ENCODE data around the gene HFM1. TPM values are rescaled to one million over a fixed set of nuclear protein-coding genes. Genes with fewer than 3 reads are reported as not detected.
"Not testable (repeated sequence)": the region's sequence is repeated elsewhere in the genome, so short reads cannot be mapped to it uniquely, and the experiment has no call there.

HFM1 gene
- total RNA-seq, 2 donors from 2014 or later: 0.18 to 4.8 TPM

GRCh38 chr1:91386109-91386508, 18.5 kb downstream of the HFM1 start:
- no peaks in the 10 kb centered on the region for H3K9me3 ChIP-seq
- H3K4me1 ChIP-seq (replicated peaks): no peaks in the 10 kb centered on the region
- DNase-seq (ENCODE audit: low spot score): no peak
- no peak overlapping the region for H3K27ac ChIP-seq
- H3K4me3 ChIP-seq: no peak overlapping the region
- H3K27me3 ChIP-seq (replicated peaks; ENCODE audit: insufficient read depth): no peaks in the 10 kb centered on the region
- H3K36me3 ChIP-seq: no peaks in the 10 kb centered on the region
- TF ChIP-seq POLR2A (IDR thresholded peaks at IDR 0.05) (no peak), POLR2AphosphoS5 (IDR thresholded peaks at IDR 0.05) (no peak), CTCF (IDR thresholded peaks at IDR 0.05) (no peak)
- intact Hi-C loops (cut with DNase I): no loop called here
- 67% methylated on average over 2 of the region's 2 CpGs for WGBS

DNA sequence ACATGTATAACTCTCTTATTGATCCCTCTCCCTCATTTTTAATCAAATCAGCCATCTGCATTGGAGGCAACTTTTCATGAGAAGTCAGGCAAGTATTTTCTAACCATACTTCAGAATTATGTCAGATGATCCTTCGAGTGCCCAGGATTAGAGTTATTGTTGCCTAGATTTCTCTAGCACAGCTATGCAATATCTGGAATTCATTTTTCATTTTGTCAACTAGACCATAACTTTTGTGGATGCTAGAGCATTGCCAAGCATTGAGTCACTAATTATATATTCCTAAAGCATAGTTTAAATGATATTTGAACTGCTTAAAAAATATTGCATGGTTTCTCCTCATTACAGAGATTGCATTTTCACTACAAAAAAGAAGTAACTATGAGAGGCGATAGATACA, 21.2 kb downstream of the HFM1 start:
- intact Hi-C loops (cut with DNase I): no loop called here

DNA sequence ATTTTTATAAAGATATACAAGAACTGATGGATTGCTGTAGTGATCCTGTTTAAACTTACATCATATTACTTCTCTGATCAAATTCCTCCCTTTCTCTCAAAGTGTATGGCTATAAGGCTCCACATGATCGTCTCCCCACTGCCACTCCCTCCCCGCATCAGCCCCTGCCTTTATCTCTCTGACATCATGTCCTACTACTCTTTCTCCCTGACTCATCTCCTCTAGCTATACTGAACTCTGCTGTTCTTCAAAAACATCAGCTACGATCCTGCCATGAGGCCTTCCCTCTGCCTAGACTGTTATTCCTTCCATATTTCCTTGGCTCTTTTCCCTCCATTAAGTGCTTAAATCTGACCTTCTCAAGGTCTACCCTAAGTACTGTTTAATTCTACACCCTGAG, 22.8 kb downstream of the HFM1 start:
- no peak overlapping the region for H3K27ac ChIP-seq
- TF ChIP-seq POLR2A (IDR thresholded peaks at IDR 0.05): no peak
- TF ChIP-seq CTCF (IDR thresholded peaks at IDR 0.05): no peak
- TF ChIP-seq POLR2AphosphoS5 (IDR thresholded peaks at IDR 0.05): no peak
- no peak overlapping the region for H3K4me3 ChIP-seq
- H3K9me3 ChIP-seq: no peaks in the 10 kb centered on the region
- 80% methylated on average over 3 of the region's 3 CpGs for WGBS
- H3K4me1 ChIP-seq (replicated peaks): no peaks in the 10 kb centered on the region
- no peaks in the 10 kb centered on the region for H3K27me3 ChIP-seq (replicated peaks; ENCODE audit: insufficient read depth)
- intact Hi-C loops (cut with DNase I): no loop called here
- no peak for DNase-seq (ENCODE audit: low spot score)
- no peaks in the 10 kb centered on the region for H3K36me3 ChIP-seq

More for the DNA sequence above, 21.2 kb downstream of the HFM1 start:
- DNase-seq (ENCODE audit: low spot score): no peak
- Histone ChIP-seq H3K9me3 (no peaks in the 10 kb centered on the region), H3K4me1 (replicated peaks) (no peaks in the 10 kb centered on the region), H3K27ac (no peak overlapping the region), H3K36me3 (no peaks in the 10 kb centered on the region), H3K4me3 (no peak overlapping the region), H3K27me3 (replicated peaks; ENCODE audit: insufficient read depth) (no peaks in the 10 kb centered on the region)
- WGBS: 89% methylated on average over 2 of the region's 2 CpGs
- TF ChIP-seq POLR2A (IDR thresholded peaks at IDR 0.05) (no peak), CTCF (IDR thresholded peaks at IDR 0.05) (no peak), POLR2AphosphoS5 (IDR thresholded peaks at IDR 0.05) (no peak)

DNA sequence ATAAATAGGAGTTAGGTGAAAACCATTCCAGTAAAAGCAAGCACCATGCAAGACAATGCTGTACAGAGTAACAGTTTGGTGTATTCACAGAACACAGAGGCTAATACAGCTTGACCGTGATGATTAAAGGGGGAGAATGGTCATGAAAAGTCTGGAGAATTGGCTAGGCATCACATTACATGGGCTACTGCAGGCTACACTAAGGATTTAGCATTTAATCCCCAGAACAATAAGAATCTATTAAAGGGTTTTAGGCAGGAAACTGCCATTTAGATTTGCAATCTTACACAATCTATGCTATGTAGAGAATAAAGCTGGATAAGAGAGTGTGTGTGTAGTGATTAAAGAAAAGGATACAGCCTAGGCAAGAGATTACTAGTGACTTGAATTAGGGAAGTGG, 30.6 kb downstream of the HFM1 start:
- H3K4me3 ChIP-seq: no peak overlapping the region
- intact Hi-C loops (cut with DNase I): no loop called here
- H3K27ac ChIP-seq: no peak overlapping the region
- WGBS: 89% methylated on average over 1 of the region's 1 CpG
- no peak for TF ChIP-seq POLR2A (IDR thresholded peaks at IDR 0.05)
- TF ChIP-seq POLR2AphosphoS5 (IDR thresholded peaks at IDR 0.05): no peak
- TF ChIP-seq CTCF (IDR thresholded peaks at IDR 0.05): no peak
- H3K4me1 ChIP-seq (replicated peaks): no peaks in the 10 kb centered on the region
- DNase-seq (ENCODE audit: low spot score): no peak
- no peaks in the 10 kb centered on the region for H3K36me3 ChIP-seq
- H3K27me3 ChIP-seq (replicated peaks; ENCODE audit: insufficient read depth): no peaks in the 10 kb centered on the region
- H3K9me3 ChIP-seq: no peaks in the 10 kb centered on the region

- H3K9me3 ChIP-seq; H3K4me1 ChIP-seq (replicated peaks); DNase-seq (ENCODE audit: low spot score); H3K36me3 ChIP-seq; intact Hi-C loops (cut with DNase I); H3K27ac ChIP-seq; H3K4me3 ChIP-seq; H3K27me3 ChIP-seq (replicated peaks; ENCODE audit: insufficient read depth): not testable (repeated sequence)
- 100% methylated on average over 3 of the region's 3 CpGs for WGBS
Observed at GRCh38 chr1:91372230-91372629, 32.4 kb downstream of the HFM1 start.

Data from prostate gland (tissue), 2 donors.